HCT116 (cell line): ENCODE data around the gene GRIK5. TPM values are rescaled to one million over a fixed set of nuclear protein-coding genes. Genes with fewer than 3 reads are reported as not detected.

Source experiments
- ATAC-seq: fragments of 200-7000 bp; cut with Tn5 transposase; 2 replicates; pipeline ENCODE4 v1.9.1; 2020; ENCODE audit warnings: mild to moderate bottlenecking, moderate library complexity
- BruUV-seq: library from RNA; stranded (reverse); fragments of 400-500 nt; replicated peaks from 2 replicates; lab custom pipeline; 2021; lab: Mats Ljungman, UMichigan
- CTCF ChIA-PET: fragments of 300-600 bp; sonication (Branson Sonifier 250); formaldehyde crosslinking; loops from one replicate; lab custom pipeline; 2021; ENCODE audit warnings: antibody characterized with exemption; lab: Charles Lee
- POLR2A ChIA-PET: fragments of 300-600, 350-600 bp; sonication (Branson Sonifier 250); formaldehyde crosslinking; loops from one replicate; lab custom pipeline; 2021; ENCODE audit warnings: antibody characterized with exemption; lab: Charles Lee
- RAD21 ChIA-PET, 2 experiments: fragments of 300-600 bp; sonication (Branson Sonifier 250); formaldehyde crosslinking; loops; one replicate each; lab custom pipeline; 2023; ENCODE audit warnings: low total read pairs in 2 of 2; ENCODE audit not compliant: uncharacterized antibody in 2 of 2, unreplicated experiment in 2 of 2, low non-redundant PET in 1 of 2; lab: Charles Lee
- DNase-seq: peaks from one replicate; pipeline ENCODE4 v3.0.0-alpha.2; 2010; ENCODE audit warnings: low read depth, low spot score
- H2AFZ ChIP-seq: fragments of 200-600 bp; shearing (Covaris generic), sonication (generic); 2 replicates; pipeline ENCODE4 v1.6.1; 2017; ENCODE audit warnings: low read depth, mixed run types, mixed read lengths, antibody characterized with exemption, low read length; ENCODE audit not compliant: poor library complexity, severe bottlenecking
- H3K27ac ChIP-seq: 2 replicates; pipeline ENCODE4 v1.5.1; 2012; ENCODE audit warnings: low read depth, low read length
- H3K27me3 ChIP-seq: fragments of 200-600 bp; sonication (generic); 2 replicates; pipeline ENCODE4 v1.6.1; 2016; ENCODE audit warnings: mixed run types, low read length, mixed read lengths; ENCODE audit not compliant: insufficient read depth
- H3K36me3 ChIP-seq, 2 experiments: fragments of 200-500 bp in 1 of 2; fragments of 200-600 bp in 1 of 2; sonication (Bioruptor generic) in 1 of 2; sonication (generic) in 1 of 2; 2 replicates each; pipeline versions ENCODE4 v1.5.1 to v1.6.1; 2014 to 2016; ENCODE audit warnings: low read length in 2 of 2, inconsistent platforms in 1 of 2, mixed read lengths in 1 of 2, mixed run types in 1 of 2; ENCODE audit not compliant: insufficient read depth in 2 of 2, control insufficient read depth in 1 of 2
- H3K4me1 ChIP-seq, 2 experiments: fragments of 200-600 bp in 1 of 2; sonication (generic) in 1 of 2; 2 replicates each; pipeline versions ENCODE4 v1.5.1 to v1.6.1; 2012 to 2017; ENCODE audit warnings: low read length in 2 of 2, inconsistent platforms in 1 of 2, mild to moderate bottlenecking in 1 of 2, mixed read lengths in 1 of 2, mixed run types in 1 of 2, moderate library complexity in 1 of 2; ENCODE audit not compliant: insufficient read depth in 2 of 2, control insufficient read depth in 1 of 2
- H3K4me2 ChIP-seq: fragments of 200-600 bp; sonication (generic); 2 replicates; pipeline ENCODE4 v1.6.1; 2017; ENCODE audit warnings: mixed run types, low read length, mixed read lengths
- H3K4me3 ChIP-seq, 2 experiments: fragments of 200-600 bp in 1 of 2; sonication (generic) in 1 of 2; replicated peaks in 1 of 2; 2 replicates each; pipeline ENCODE4 v1.5.1; 2011 to 2016; ENCODE audit warnings: low read length in 2 of 2, control low read depth in 1 of 2, low read depth in 1 of 2, mild to moderate bottlenecking in 1 of 2, mixed read lengths in 1 of 2, mixed run types in 1 of 2
- H3K79me2 ChIP-seq: fragments of 200-600 bp; sonication (generic); 2 replicates; pipeline ENCODE4 v1.6.1; 2017; ENCODE audit warnings: mild to moderate bottlenecking, mixed run types, low read length, moderate library complexity, mixed read lengths; ENCODE audit not compliant: insufficient read depth
- H3K9ac ChIP-seq: fragments of 200-600 bp; sonication (generic); 2 replicates; pipeline ENCODE4 v1.6.1; 2016; ENCODE audit warnings: low read length, mixed read lengths
- H3K9me2 ChIP-seq: fragments of 200-600 bp; sonication (generic), shearing (Covaris generic); 2 replicates; pipeline ENCODE4 v1.6.1; 2017; ENCODE audit warnings: mixed run types, mild to moderate bottlenecking, moderate library complexity; ENCODE audit not compliant: insufficient read depth
- H3K9me3 ChIP-seq, 2 experiments: fragments of 200-500 bp in 1 of 2; fragments of 200-600 bp in 1 of 2; sonication (Bioruptor generic) in 1 of 2; sonication (generic) in 1 of 2; 2 replicates each; pipeline ENCODE4 v1.6.1; 2014 to 2017; ENCODE audit warnings: low read length in 2 of 2, mixed read lengths in 2 of 2, inconsistent platforms in 1 of 2, low read depth in 1 of 2, mild to moderate bottlenecking in 1 of 2, mixed run types in 1 of 2, moderate library complexity in 1 of 2; ENCODE audit not compliant: control insufficient read depth in 1 of 2, insufficient read depth in 1 of 2
- H4K20me1 ChIP-seq: fragments of 200-600 bp; sonication (generic), shearing (Covaris generic); 2 replicates; pipeline ENCODE4 v1.6.1; 2017; ENCODE audit warnings: mixed run types, mild to moderate bottlenecking, moderate library complexity; ENCODE audit not compliant: insufficient read depth
- ELF1 ChIP-seq: IDR thresholded peaks from 2 replicates; pipeline ENCODE4 v1.6.1; 2012; ENCODE audit warnings: low read depth, borderline replicate concordance
- EZH2 ChIP-seq: fragments of 200-600 bp; sonication (generic); IDR thresholded peaks from 2 replicates; pipeline ENCODE4 v1.6.1; 2017; ENCODE audit warnings: antibody characterized with exemption, mixed run types
- EZH2phosphoT487 ChIP-seq: fragments of 200-600 bp; IDR thresholded peaks from 2 replicates; pipeline ENCODE4 v1.6.1; 2018; ENCODE audit warnings: antibody characterized with exemption, borderline replicate concordance
- FOSL1 ChIP-seq: IDR thresholded peaks from 2 replicates; pipeline ENCODE4 v1.6.1; 2012; ENCODE audit warnings: low read depth
- JUND ChIP-seq: IDR thresholded peaks from 2 replicates; pipeline ENCODE4 v1.6.1; 2012
- POLR2A ChIP-seq: IDR thresholded peaks from 2 replicates; pipeline ENCODE4 v1.7.0; 2011; ENCODE audit warnings: borderline replicate concordance; ENCODE audit not compliant: insufficient read depth, insufficient read length; ENCODE audit errors: extremely low read depth
- RAD21 ChIP-seq: IDR thresholded peaks from 2 replicates; pipeline ENCODE4 v1.6.1; 2012; ENCODE audit warnings: low read depth, mild to moderate bottlenecking
- SIN3A ChIP-seq: IDR thresholded peaks from 2 replicates; pipeline ENCODE4 v1.6.1; 2012; ENCODE audit warnings: low read depth
- SP1 ChIP-seq: IDR thresholded peaks from 2 replicates; pipeline ENCODE4 v1.6.1; 2012; ENCODE audit warnings: low read depth
- SRF ChIP-seq: IDR thresholded peaks from 2 replicates; pipeline ENCODE4 v1.6.1; 2012; ENCODE audit warnings: low read depth
- YY1 ChIP-seq: IDR thresholded peaks from 2 replicates; pipeline ENCODE4 v1.6.1; 2011; ENCODE audit warnings: low read length, low read depth, moderate library complexity, mild to moderate bottlenecking; ENCODE audit not compliant: insufficient replicate concordance; ENCODE audit errors: extremely low read depth
- ZNF274 ChIP-seq: fragments of 200-500 bp; sonication (Bioruptor generic); IDR thresholded peaks from 2 replicates; pipeline ENCODE4 v1.6.1; 2014; ENCODE audit warnings: mild to moderate bottlenecking, low read depth, low read length, inconsistent platforms
- intact Hi-C: fragments of 100-400 bp; cut with micrococcal nuclease; formaldehyde crosslinking; loops from 2 replicates; pipeline ENCODE4 v1.10.0; 2022
- total RNA-seq: library from RNA; stranded (reverse); gene quantifications from one replicate; pipeline ENCODE4 v1.2.1, GENCODE V29; 2021; ENCODE audit not compliant: unreplicated experiment
- TF ChIP-seq, protein P1 (sequence below), 3 experiments: fragments of 200-600 bp in 1 of 3; sonication (generic) in 1 of 3; IDR thresholded peaks in 2 of 3; conservative IDR thresholded peaks in 1 of 3; 2 replicates each; pipeline ENCODE4 v1.5.1; 2012 to 2017; ENCODE audit warnings: low read depth in 2 of 3, low read length in 2 of 3, antibody characterized with exemption in 1 of 3, borderline replicate concordance in 1 of 3, control low read depth in 1 of 3, mild to moderate bottlenecking in 1 of 3, mixed read lengths in 1 of 3, mixed run types in 1 of 3, moderate library complexity in 1 of 3; ENCODE audit not compliant: insufficient read depth in 1 of 3
- TF ChIP-seq, protein P2 (sequence below): IDR thresholded peaks from 2 replicates; pipeline ENCODE4 v1.6.1; 2011; ENCODE audit warnings: mild to moderate bottlenecking, low read length, moderate library complexity; ENCODE audit not compliant: insufficient replicate concordance; ENCODE audit errors: extremely low read depth
- TF ChIP-seq, protein P3 (sequence below): IDR thresholded peaks from 2 replicates; pipeline ENCODE4 v1.6.1; 2012

The GRIK5 gene
- total RNA-seq, 1 experiment from 2014 or later = 1.7 TPM

DNA sequence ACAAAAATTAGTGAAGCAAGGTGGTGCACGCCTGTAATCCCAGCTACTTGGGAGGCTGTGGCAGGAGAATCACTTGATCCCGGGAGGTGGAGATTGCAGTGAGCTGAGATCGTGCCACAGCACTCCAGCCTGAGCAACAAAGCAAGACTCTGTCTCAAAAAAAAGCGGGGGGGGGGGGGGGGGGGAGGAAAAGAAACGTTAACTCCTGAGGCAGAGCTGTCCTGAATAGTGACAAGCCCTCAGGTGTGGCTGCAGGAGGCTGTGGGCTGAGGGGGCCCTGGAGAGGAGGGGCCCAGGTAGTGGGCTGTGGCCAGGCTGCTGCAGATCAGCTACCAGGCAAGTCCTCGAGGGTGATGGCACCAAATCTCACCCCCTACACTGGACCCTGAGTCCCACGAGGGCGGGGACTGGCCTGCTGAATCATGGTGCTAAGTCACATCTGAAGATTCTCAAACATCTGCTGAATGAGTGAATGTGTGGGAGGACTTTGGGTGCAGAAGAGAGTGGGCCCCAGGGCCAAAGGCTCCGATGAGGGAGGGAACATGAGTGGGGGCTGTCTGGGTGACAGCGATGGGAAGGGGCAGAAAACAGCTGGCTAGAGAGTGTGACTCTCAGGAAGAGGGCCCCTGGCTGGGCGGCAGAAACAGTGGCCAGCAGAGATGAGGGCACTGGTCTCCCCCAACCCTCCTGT is 51.4 kb downstream of the GRIK5 start:
- Histone ChIP-seq H3K27me3 (no peaks in the 10 kb centered on the region), H3K9me3 (no peaks in the 10 kb centered on the region), H3K4me2 (peak overlapping the region; percentile 44), H3K9me2 (no peaks in the 10 kb centered on the region), H2AFZ (no peak overlapping the region), H3K9ac (no peak overlapping the region), H4K20me1 (no peaks in the 10 kb centered on the region), H3K79me2 (no peaks in the 10 kb centered on the region), H3K27ac (no peak overlapping the region), H3K4me3 (no peak overlapping the region), H3K4me1 (peaks cover 0 to 11% of the 10 kb centered on the region in 2 experiments; a peak in 2 of 4 replicates), H3K36me3 (no peaks in the 10 kb centered on the region)
- intact Hi-C loops = no loop called here
- no peak for TF ChIP-seq EZH2phosphoT487
- TF ChIP-seq RAD21 = no peak
- no peak for TF ChIP-seq SP1
- TF ChIP-seq, protein P1, sequence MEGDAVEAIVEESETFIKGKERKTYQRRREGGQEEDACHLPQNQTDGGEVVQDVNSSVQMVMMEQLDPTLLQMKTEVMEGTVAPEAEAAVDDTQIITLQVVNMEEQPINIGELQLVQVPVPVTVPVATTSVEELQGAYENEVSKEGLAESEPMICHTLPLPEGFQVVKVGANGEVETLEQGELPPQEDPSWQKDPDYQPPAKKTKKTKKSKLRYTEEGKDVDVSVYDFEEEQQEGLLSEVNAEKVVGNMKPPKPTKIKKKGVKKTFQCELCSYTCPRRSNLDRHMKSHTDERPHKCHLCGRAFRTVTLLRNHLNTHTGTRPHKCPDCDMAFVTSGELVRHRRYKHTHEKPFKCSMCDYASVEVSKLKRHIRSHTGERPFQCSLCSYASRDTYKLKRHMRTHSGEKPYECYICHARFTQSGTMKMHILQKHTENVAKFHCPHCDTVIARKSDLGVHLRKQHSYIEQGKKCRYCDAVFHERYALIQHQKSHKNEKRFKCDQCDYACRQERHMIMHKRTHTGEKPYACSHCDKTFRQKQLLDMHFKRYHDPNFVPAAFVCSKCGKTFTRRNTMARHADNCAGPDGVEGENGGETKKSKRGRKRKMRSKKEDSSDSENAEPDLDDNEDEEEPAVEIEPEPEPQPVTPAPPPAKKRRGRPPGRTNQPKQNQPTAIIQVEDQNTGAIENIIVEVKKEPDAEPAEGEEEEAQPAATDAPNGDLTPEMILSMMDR (IDR thresholded peaks at IDR 0.05 in 2 of 3, conservative IDR thresholded peaks at IDR 0.05 in 1 of 3; ENCODE audit: borderline replicate concordance in 1 of 3, insufficient read depth in 1 of 3, low read depth in 2 of 3, low read length in 2 of 3) = no peak
- TF ChIP-seq ELF1 = no peak
- no peak for TF ChIP-seq EZH2
- no peak for TF ChIP-seq SIN3A
- TF ChIP-seq SRF = no peak
- TF ChIP-seq YY1 = no peak
- no peak for TF ChIP-seq FOSL1
- TF ChIP-seq POLR2A = no peak
- TF ChIP-seq, protein P2, sequence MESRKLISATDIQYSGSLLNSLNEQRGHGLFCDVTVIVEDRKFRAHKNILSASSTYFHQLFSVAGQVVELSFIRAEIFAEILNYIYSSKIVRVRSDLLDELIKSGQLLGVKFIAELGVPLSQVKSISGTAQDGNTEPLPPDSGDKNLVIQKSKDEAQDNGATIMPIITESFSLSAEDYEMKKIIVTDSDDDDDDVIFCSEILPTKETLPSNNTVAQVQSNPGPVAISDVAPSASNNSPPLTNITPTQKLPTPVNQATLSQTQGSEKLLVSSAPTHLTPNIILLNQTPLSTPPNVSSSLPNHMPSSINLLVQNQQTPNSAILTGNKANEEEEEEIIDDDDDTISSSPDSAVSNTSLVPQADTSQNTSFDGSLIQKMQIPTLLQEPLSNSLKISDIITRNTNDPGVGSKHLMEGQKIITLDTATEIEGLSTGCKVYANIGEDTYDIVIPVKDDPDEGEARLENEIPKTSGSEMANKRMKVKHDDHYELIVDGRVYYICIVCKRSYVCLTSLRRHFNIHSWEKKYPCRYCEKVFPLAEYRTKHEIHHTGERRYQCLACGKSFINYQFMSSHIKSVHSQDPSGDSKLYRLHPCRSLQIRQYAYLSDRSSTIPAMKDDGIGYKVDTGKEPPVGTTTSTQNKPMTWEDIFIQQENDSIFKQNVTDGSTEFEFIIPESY = no peak
- no peak for TF ChIP-seq ZNF274
- TF ChIP-seq JUND = no peak
- TF ChIP-seq, protein P3, sequence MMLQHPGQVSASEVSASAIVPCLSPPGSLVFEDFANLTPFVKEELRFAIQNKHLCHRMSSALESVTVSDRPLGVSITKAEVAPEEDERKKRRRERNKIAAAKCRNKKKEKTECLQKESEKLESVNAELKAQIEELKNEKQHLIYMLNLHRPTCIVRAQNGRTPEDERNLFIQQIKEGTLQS = no peak
- ATAC-seq = no peak
- no peak for DNase-seq
- CTCF ChIA-PET = no interaction called here
- POLR2A ChIA-PET = no interaction called here
- BruUV-seq = no TSS peak
- RAD21 ChIA-PET = no interaction called here
